ENCODE data around the gene ZNF416. TPM values are rescaled to one million over a fixed set of nuclear protein-coding genes. Genes with fewer than 3 reads are reported as not detected.

ZNF416 gene
- 1 to 10 TPM; 5.2 to 5.7 TPM for total RNA-seq
- polyA plus RNA-seq (2013, experiment 1 of 2) = 2.3 TPM
- 2.3 TPM for polyA plus RNA-seq (2013, experiment 2 of 2)
- 3.0 to 30.1 (median 17.8) reads per million in 172 experiments for total RNA-seq

DNA sequence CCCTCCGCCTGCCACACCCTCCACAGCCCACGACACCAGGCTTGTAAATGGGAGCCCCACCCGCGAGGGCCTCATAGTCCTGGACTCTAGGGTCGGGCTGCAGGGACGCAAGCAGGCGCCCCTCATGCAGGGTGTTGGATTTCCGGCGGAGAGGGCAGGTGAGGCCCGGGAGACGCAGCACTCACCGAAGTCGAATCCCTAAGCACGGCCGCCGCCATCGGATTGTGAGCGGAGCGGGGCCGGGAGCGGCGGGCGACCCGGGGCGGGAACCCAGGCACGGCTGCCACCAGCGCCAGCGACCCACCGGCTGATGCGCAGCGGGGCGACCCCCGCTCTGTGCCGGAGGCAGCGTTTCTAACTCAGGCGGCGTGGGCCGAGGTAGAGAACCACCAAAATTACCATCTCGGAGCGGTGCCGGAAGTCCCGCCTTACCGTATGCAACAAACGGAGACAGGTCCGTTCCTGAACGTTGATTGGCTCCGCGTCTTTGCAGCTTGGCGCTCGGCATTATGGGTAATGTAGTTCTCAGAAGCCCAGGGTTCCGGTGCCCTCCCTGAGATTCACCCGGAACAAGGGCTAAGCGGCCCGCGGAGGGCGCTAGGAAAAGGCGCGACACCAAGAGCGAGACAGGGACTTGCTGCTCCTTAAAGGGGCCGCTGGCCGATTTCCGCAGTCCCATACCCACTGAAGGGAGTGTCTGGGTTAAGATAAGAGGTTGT, at the start of gene ZNF416:
Gene ZNF416, minus strand, starts transcription at position 425 of the 719 bp plus-strand sequence. Its CDS starts 207 bp downstream, at position 218.
- POLR2A ChIA-PET = interaction anchor here (0.5 to 2.2 kb wide), 11 partner anchors 20 to 605 kb away, joined by 3 to 6 read pairs (median 5); partner anchors contain the start of genes ZNF134, ZNF154, ZNF419 and ZNF530
- H3K9me3 ChIP-seq (ENCODE audit: control insufficient read depth in 1 of 2, insufficient read depth in 1 of 2, low read length in 2 of 2) = peaks cover 44 to 50% of the 10 kb centered on the region in 2 experiments
- intact Hi-C loops (cut with DNase I, micrococcal nuclease) = loop anchor here (1.0 to 5.0 kb wide), 10 partner anchors 19 to 189 kb away; partner anchors contain the start of genes ZNF211 (in 2 of the 2), ZNF549 (in 2 of the 2), ZNF134 (in 1 of the 2) and ZNF530 (in 1 of the 2)

DNA sequence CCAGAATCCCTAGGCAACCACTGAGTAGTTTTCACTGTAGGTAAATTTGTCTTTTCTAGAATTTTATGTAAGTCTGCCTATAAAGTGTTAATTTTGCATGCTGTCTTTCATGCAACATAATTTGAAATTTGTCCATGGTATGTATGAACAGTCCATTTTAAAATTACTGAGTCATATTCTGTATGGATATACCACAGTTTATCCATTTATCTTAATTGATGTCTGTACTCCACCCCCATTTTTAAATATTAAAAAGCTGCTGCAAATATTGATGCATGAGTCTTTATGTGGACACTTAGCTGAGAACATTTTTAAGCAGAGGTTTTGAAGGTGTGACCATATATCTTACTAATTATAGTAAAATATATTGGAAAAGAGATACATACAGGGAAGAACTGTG, 44.4 kb upstream of the ZNF416 start:
- peaks cover 20% of the 10 kb centered on the region for H3K9me3 Mint-ChIP-seq
- H3K36me3 Mint-ChIP-seq (ENCODE audit: low read depth) = peaks cover 77% of the 10 kb centered on the region
- no peak overlapping the region for H3K4me3 ChIP-seq (ENCODE audit: low read length)

More for the DNA sequence above, at the start of gene ZNF416:
- H3K27me3 Mint-ChIP-seq = no peaks in the 10 kb centered on the region
- peaks cover 27% of the 10 kb centered on the region for H3K9me3 Mint-ChIP-seq
- H3K36me3 Mint-ChIP-seq (ENCODE audit: low read depth) = peaks cover 72% of the 10 kb centered on the region
- CTCF ChIA-PET = interaction anchor here (1.0 to 1.3 kb wide), 3 partner anchors 20 to 36 kb away, joined by 3 to 5 read pairs (median 4); partner anchors contain the start of gene ZNF134
- H3K27me3 ChIP-seq (ENCODE audit: control insufficient read depth in 1 of 2, insufficient read depth in 2 of 2, low read length in 2 of 2) = no peaks in the 10 kb centered on the region
- H3K4me3 Mint-ChIP-seq = peak within 1 kb of the TSS; percentile 94
- peaks cover 26% of the 10 kb centered on the region for H3K36me3 ChIP-seq (ENCODE audit: insufficient read depth, low read length)
- ATAC-seq (ENCODE audit: poor library complexity) (peak; percentile 96), DNase-seq (peak; percentile 88 to 99 (median 94))
- peaks cover 28% of the 10 kb centered on the region for H3K4me1 Mint-ChIP-seq (ENCODE audit: low read depth)
- H3K4me3 ChIP-seq (ENCODE audit: low read length) = peak within 1 kb of the TSS; percentile 81
- peaks cover 29% of the 10 kb centered on the region for H3K4me1 ChIP-seq (ENCODE audit: insufficient read depth, low read length)
- peak within 1 kb of the TSS; percentile 79 for H3K27ac Mint-ChIP-seq
- TF ChIP-seq, protein P1, sequence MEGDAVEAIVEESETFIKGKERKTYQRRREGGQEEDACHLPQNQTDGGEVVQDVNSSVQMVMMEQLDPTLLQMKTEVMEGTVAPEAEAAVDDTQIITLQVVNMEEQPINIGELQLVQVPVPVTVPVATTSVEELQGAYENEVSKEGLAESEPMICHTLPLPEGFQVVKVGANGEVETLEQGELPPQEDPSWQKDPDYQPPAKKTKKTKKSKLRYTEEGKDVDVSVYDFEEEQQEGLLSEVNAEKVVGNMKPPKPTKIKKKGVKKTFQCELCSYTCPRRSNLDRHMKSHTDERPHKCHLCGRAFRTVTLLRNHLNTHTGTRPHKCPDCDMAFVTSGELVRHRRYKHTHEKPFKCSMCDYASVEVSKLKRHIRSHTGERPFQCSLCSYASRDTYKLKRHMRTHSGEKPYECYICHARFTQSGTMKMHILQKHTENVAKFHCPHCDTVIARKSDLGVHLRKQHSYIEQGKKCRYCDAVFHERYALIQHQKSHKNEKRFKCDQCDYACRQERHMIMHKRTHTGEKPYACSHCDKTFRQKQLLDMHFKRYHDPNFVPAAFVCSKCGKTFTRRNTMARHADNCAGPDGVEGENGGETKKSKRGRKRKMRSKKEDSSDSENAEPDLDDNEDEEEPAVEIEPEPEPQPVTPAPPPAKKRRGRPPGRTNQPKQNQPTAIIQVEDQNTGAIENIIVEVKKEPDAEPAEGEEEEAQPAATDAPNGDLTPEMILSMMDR (IDR thresholded peaks at IDR 0.05) = no peak
- peak within 1 kb of the TSS; percentile 25 to 60 for H3K27ac ChIP-seq (ENCODE audit: low read depth in 1 of 2, low read length in 2 of 2)

DNA sequence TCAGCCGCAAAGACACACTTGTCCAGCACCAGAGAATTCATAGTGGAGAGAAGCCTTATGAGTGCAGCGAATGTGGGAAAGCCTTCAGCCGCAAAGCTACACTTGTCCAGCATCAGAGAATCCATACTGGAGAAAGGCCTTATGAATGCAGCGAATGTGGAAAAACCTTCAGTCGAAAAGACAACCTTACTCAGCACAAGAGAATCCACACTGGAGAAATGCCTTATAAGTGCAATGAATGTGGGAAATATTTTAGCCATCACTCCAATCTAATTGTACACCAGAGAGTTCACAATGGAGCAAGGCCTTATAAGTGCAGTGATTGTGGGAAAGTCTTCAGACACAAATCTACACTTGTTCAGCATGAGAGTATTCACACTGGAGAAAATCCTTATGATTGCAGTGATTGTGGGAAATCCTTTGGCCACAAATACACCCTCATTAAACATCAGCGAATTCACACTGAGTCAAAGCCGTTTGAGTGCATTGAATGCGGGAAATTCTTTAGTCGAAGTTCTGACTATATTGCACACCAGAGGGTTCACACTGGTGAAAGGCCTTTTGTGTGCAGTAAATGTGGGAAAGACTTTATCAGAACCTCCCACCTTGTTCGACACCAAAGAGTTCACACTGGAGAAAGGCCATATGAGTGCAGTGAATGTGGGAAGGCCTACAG, 42.1 kb upstream of the ZNF416 start:
- DNase-seq = no peak
- Histone ChIP-seq H3K27me3 (ENCODE audit: control insufficient read depth in 1 of 2, insufficient read depth in 2 of 2, low read length in 2 of 2) (no peaks in the 10 kb centered on the region), H3K9me3 (ENCODE audit: control insufficient read depth in 1 of 2, insufficient read depth in 1 of 2, low read length in 2 of 2) (peaks cover 55 to 96% of the 10 kb centered on the region in 2 experiments), H3K4me3 (ENCODE audit: low read length) (no peak overlapping the region), H3K4me1 (ENCODE audit: insufficient read depth, low read length) (peaks cover 3% of the 10 kb centered on the region), H3K27ac (ENCODE audit: low read depth in 1 of 2, low read length in 2 of 2) (no peak overlapping the region), H3K36me3 (ENCODE audit: insufficient read depth, low read length) (peaks cover 71% of the 10 kb centered on the region)
- Mint-ChIP-seq H3K4me3 (no peak overlapping the region), H3K27me3 (no peaks in the 10 kb centered on the region), H3K4me1 (ENCODE audit: low read depth) (peaks cover 14% of the 10 kb centered on the region), H3K27ac (no peak overlapping the region), H3K9me3 (peaks cover 28% of the 10 kb centered on the region), H3K36me3 (ENCODE audit: low read depth) (peaks cover 93% of the 10 kb centered on the region)
- ChIA-PET POLR2A (no interaction called here), CTCF (interaction anchor here (1.3 kb wide), 1 partner anchor 60 kb away, joined by 3 read pairs; no protein-coding TSS in a partner anchor)
- intact Hi-C loops (cut with DNase I, micrococcal nuclease) = no loop called here
- ATAC-seq (ENCODE audit: poor library complexity) = no peak
- TF ChIP-seq, protein P1 (IDR thresholded peaks at IDR 0.05) = no peak

More for the DNA sequence above, 44.4 kb upstream of the ZNF416 start:
- Histone ChIP-seq H3K4me1 (ENCODE audit: insufficient read depth, low read length) (no peaks in the 10 kb centered on the region), H3K9me3 (ENCODE audit: control insufficient read depth in 1 of 2, insufficient read depth in 1 of 2, low read length in 2 of 2) (peaks cover 58 to 90% of the 10 kb centered on the region in 2 experiments), H3K36me3 (ENCODE audit: insufficient read depth, low read length) (peaks cover 48% of the 10 kb centered on the region), H3K27me3 (ENCODE audit: control insufficient read depth in 1 of 2, insufficient read depth in 2 of 2, low read length in 2 of 2) (no peaks in the 10 kb centered on the region), H3K27ac (ENCODE audit: low read depth in 1 of 2, low read length in 2 of 2) (no peak overlapping the region)
- POLR2A ChIA-PET = interaction anchor here (0.5 kb wide), 1 partner anchor 171 kb away, joined by 5 read pairs; no protein-coding TSS in a partner anchor
- no peaks in the 10 kb centered on the region for H3K4me1 Mint-ChIP-seq (ENCODE audit: low read depth)
- no peak overlapping the region for H3K4me3 Mint-ChIP-seq
- H3K27ac Mint-ChIP-seq = no peak overlapping the region
- CTCF ChIA-PET = no interaction called here
- no peaks in the 10 kb centered on the region for H3K27me3 Mint-ChIP-seq
- intact Hi-C loops (cut with DNase I, micrococcal nuclease) = no loop called here
- DNase-seq = no peak
- no peak for ATAC-seq (ENCODE audit: poor library complexity)
- TF ChIP-seq, protein P1 (IDR thresholded peaks at IDR 0.05) = no peak

Data from CD4-positive, alpha-beta T cell (primary cell).